ENCODE measurements around the gene CHRNA10.

The CHRNA10 gene

DNA sequence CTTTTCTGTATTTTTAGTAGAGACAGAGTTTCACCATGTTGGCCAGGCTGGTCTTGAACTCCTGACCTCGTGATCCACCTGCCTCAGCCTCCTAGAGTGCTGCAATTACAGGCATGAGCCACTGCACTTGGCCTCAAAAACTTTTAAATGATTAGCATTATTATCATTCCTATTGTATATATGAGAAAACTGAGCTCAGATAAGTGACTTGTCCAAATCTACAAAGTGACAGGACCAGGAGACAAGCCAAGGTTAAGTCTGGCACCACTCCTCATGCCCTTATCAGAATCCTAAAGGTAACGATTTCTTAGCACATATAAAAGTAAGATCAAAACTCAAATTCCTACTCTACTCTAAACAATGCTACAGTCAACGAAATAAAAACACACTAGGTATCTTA is 32.2 kb upstream of the CHRNA10 start:
- TF ChIP-seq MYC (IDR thresholded peaks at IDR 0.05; ENCODE audit: low read depth, low read length) (no peak), MAX (IDR thresholded peaks at IDR 0.05; ENCODE audit: low read depth, low read length) (no peak), CTCF (IDR thresholded peaks at IDR 0.05; ENCODE audit: low read depth, low read length) (no peak), POLR2A (IDR thresholded peaks at IDR 0.05; ENCODE audit: extremely low read depth, insufficient read length) (no peak)
- no peak for DNase-seq (ENCODE audit: low read depth)
- no peak overlapping the region for H3K4me3 ChIP-seq (ENCODE audit: low read depth, low read length)

- H3K4me3 ChIP-seq (ENCODE audit: low read depth, low read length) = no peak overlapping the region
- DNase-seq (ENCODE audit: low read depth) = no peak
- no peak for TF ChIP-seq MYC (IDR thresholded peaks at IDR 0.05; ENCODE audit: low read depth, low read length)
- TF ChIP-seq MAX (IDR thresholded peaks at IDR 0.05; ENCODE audit: low read depth, low read length) = no peak
- no peak for TF ChIP-seq CTCF (IDR thresholded peaks at IDR 0.05; ENCODE audit: low read depth, low read length)
Observed at GRCh38 chr11:3700910-3701309, 29.7 kb upstream of the CHRNA10 start.

- no peak for DNase-seq (ENCODE audit: low read depth)
- H3K4me3 ChIP-seq (ENCODE audit: low read depth, low read length) = no peak overlapping the region
Observed at GRCh38 chr11:3700410-3700809, 29.2 kb upstream of the CHRNA10 start.

GRCh38 chr11:3686751-3687150 is 15.6 kb upstream of the CHRNA10 start:
- TF ChIP-seq CTCF (IDR thresholded peaks at IDR 0.05; ENCODE audit: low read depth, low read length) (no peak), POLR2A (IDR thresholded peaks at IDR 0.05; ENCODE audit: extremely low read depth, insufficient read length) (no peak), MYC (IDR thresholded peaks at IDR 0.05; ENCODE audit: low read depth, low read length) (no peak)
- no peak overlapping the region for H3K4me3 ChIP-seq (ENCODE audit: low read depth, low read length)
- DNase-seq (ENCODE audit: low read depth) = no peak

More at GRCh38 chr11:3700410-3700809, 29.2 kb upstream of the CHRNA10 start:
- no peak for TF ChIP-seq MYC (IDR thresholded peaks at IDR 0.05; ENCODE audit: low read depth, low read length)

- no peak for TF ChIP-seq MYC (IDR thresholded peaks at IDR 0.05; ENCODE audit: low read depth, low read length)
- no peak for TF ChIP-seq MAX (IDR thresholded peaks at IDR 0.05; ENCODE audit: low read depth, low read length)
- DNase-seq (ENCODE audit: low read depth) = no peak
Observed at GRCh38 chr11:3685923-3686322, 14.7 kb upstream of the CHRNA10 start.

GRCh38 chr11:3684819-3685172 is 13.6 kb upstream of the CHRNA10 start:
- H3K4me3 ChIP-seq (ENCODE audit: low read depth, low read length) = no peak overlapping the region
- TF ChIP-seq CTCF (IDR thresholded peaks at IDR 0.05; ENCODE audit: low read depth, low read length) (no peak), MAX (IDR thresholded peaks at IDR 0.05; ENCODE audit: low read depth, low read length) (no peak)
- DNase-seq (ENCODE audit: low read depth) = no peak

More at GRCh38 chr11:3685923-3686322, 14.7 kb upstream of the CHRNA10 start:
- H3K4me3 ChIP-seq (ENCODE audit: low read depth, low read length) = no peak overlapping the region

DNA sequence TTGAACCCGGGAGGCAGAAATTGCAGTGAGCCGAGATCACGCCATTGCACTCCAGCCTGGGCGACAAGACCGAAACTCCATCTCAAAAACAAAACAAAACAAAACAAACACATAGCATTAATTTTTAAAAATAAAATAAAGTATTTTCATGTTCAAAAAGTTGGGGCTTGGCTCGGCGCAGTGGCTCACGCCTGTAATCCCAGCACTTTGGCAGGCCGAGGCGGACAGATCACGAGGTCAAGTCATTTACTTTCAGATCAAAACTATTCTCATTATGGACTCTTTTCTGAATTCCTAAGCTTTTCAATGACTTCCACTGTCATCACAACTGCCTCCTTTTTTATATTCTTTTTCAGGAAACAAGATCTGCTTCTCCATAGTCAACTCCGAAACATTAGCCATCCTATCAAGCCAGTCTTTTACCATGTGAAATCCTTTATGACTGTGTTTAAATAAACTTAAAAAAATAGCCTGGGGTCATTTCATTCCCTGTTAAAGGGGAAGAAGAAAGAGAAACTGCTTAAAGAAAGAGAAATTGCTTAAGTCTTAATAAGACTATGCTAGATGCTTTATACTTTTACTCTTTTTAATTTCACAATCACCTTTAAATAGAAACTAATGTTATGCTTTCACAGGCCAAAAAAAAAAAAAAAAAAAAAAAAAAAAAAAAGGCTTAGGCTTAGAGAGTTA is 13.1 kb upstream of the CHRNA10 start:
- TF ChIP-seq MAX (IDR thresholded peaks at IDR 0.05; ENCODE audit: low read depth, low read length) (no peak), MYC (IDR thresholded peaks at IDR 0.05; ENCODE audit: low read depth, low read length) (no peak), CTCF (IDR thresholded peaks at IDR 0.05; ENCODE audit: low read depth, low read length) (no peak), POLR2A (IDR thresholded peaks at IDR 0.05; ENCODE audit: extremely low read depth, insufficient read length) (no peak)
- no peak overlapping the region for H3K4me3 ChIP-seq (ENCODE audit: low read depth, low read length)
- DNase-seq (ENCODE audit: low read depth) = no peak

Data from NB4 (cell line).